Uterus (tissue), 4 donors: Measurements from ENCODE around the gene ATXN2L. TPM values are rescaled to one million over a fixed set of nuclear protein-coding genes. Genes with fewer than 3 reads are reported as not detected.
"Not testable (repeated sequence)": the region's sequence is repeated elsewhere in the genome, so short reads cannot be mapped to it uniquely, and the experiment has no call there.

Source experiments
- DNase-seq, 2 donors: peaks; one replicate each; pipeline ENCODE4 v3.0.0-alpha.2; 2019 to 2020
- H3K27ac ChIP-seq, 2 donors: fragments of 200-600 bp; sonication (generic); 1 replicate in 1 of 2; 2 replicates in 1 of 2; pipeline ENCODE4 v1.5.1; 2016 to 2018
- H3K27me3 ChIP-seq, 2 donors: fragments of 200-600 bp; sonication (generic); one replicate each; pipeline ENCODE4 v1.5.1; 2018 to 2019; ENCODE audit warnings: control low read depth in 1 of 2
- H3K36me3 ChIP-seq, 2 donors: fragments of 200-600 bp; sonication (generic); one replicate each; pipeline ENCODE4 v1.5.1; 2019; ENCODE audit warnings: control low read depth in 1 of 2
- H3K4me1 ChIP-seq, 2 donors: fragments of 200-600 bp; sonication (generic); one replicate each; pipeline ENCODE4 v1.5.1; 2018 to 2019; ENCODE audit warnings: control low read depth in 1 of 2
- H3K4me3 ChIP-seq, 2 donors: fragments of 200-600 bp; sonication (generic); 1 replicate in 1 of 2; 2 replicates in 1 of 2; pipeline ENCODE4 v1.5.1; 2018 to 2019; ENCODE audit warnings: mild to moderate bottlenecking in 1 of 2
- H3K9me3 ChIP-seq, 2 donors: fragments of 200-600 bp; sonication (generic); one replicate each; pipeline ENCODE4 v1.5.1; 2019; ENCODE audit warnings: control low read depth in 1 of 2
- CTCF ChIP-seq, 4 experiments: fragments of 200-600 bp in 2 of 4; fragments of 450-650 bp in 2 of 4; sonication (generic) in 2 of 4; IDR thresholded peaks; one replicate each; pipeline ENCODE4 v1.5.1; 2016 to 2019; ENCODE audit warnings: antibody characterized with exemption in 4 of 4, mild to moderate bottlenecking in 2 of 4, moderate library complexity in 1 of 4
- POLR2A ChIP-seq, 2 donors: fragments of 450-650 bp; IDR thresholded peaks; one replicate each; pipeline ENCODE4 v1.6.1; 2016; ENCODE audit warnings: antibody characterized with exemption in 2 of 2, mild to moderate bottlenecking in 1 of 2, moderate library complexity in 1 of 2
- intact Hi-C: fragments of 100-400 bp; cut with DNase I; formaldehyde crosslinking; loops from one replicate; pipeline ENCODE4 v1.15.1; 2023; ENCODE audit warnings: low total_unique reads
- total RNA-seq, 4 donors: library from RNA; depleted of rRNA in 3 of 4; stranded (reverse); fragments of >200 nt in 3 of 4; gene quantifications; one replicate each; pipeline versions ENCODE4 v1.1.0 to v1.2.4, GENCODE V29; 2014 to 2023
- donor health status: DM: yes; HTN: yes; CAD: no.

ATXN2L gene
- total RNA-seq, 4 donors from 2014 or later = 7.2 to 130 (median 35.0) TPM

GRCh38 chr16:28880589-28880915 is 57.8 kb downstream of the ATXN2L start:
- H3K4me3 ChIP-seq = no peak overlapping the region
- no peaks in the 10 kb centered on the region for H3K27me3 ChIP-seq
- H3K9me3 ChIP-seq = no peaks in the 10 kb centered on the region
- peaks cover 0 to 10% of the 10 kb centered on the region in 2 donors for H3K4me1 ChIP-seq
- no peaks in the 10 kb centered on the region for H3K36me3 ChIP-seq
- DNase-seq = no peak
- H3K27ac ChIP-seq = no peak overlapping the region
- TF ChIP-seq POLR2A (IDR thresholded peaks at IDR 0.05) (no peak), CTCF (IDR thresholded peaks at IDR 0.05) (no peak)
- intact Hi-C loops = no loop called here

- intact Hi-C loops = no loop called here
- no peaks in the 10 kb centered on the region for H3K27me3 ChIP-seq
- DNase-seq = no peak
- H3K4me1 ChIP-seq = peaks cover 0 to 10% of the 10 kb centered on the region in 2 donors
- H3K4me3 ChIP-seq = no peak overlapping the region
- no peaks in the 10 kb centered on the region for H3K9me3 ChIP-seq
- TF ChIP-seq CTCF (IDR thresholded peaks at IDR 0.05) = no peak
- TF ChIP-seq POLR2A (IDR thresholded peaks at IDR 0.05) = no peak
- no peak overlapping the region for H3K27ac ChIP-seq
- H3K36me3 ChIP-seq = no peaks in the 10 kb centered on the region
Observed at GRCh38 chr16:28880955-28881354, 58.2 kb downstream of the ATXN2L start.

- intact Hi-C loops, H3K9me3 ChIP-seq, DNase-seq, H3K36me3 ChIP-seq, H3K4me3 ChIP-seq, H3K27me3 ChIP-seq, H3K27ac ChIP-seq: not testable (repeated sequence)
- H3K4me1 ChIP-seq = peaks cover 0 to 10% of the 10 kb centered on the region in 2 donors
Observed at GRCh38 chr16:28881565-28881964, 58.8 kb downstream of the ATXN2L start.

- intact Hi-C loops = no loop called here
- TF ChIP-seq POLR2A (IDR thresholded peaks at IDR 0.05) = no peak
- no peak for TF ChIP-seq CTCF (IDR thresholded peaks at IDR 0.05)
- DNase-seq = no peak
- Histone ChIP-seq H3K9me3 (no peaks in the 10 kb centered on the region), H3K4me3 (no peak overlapping the region), H3K27me3 (no peaks in the 10 kb centered on the region), H3K4me1 (peaks cover 0 to 10% of the 10 kb centered on the region in 2 donors), H3K36me3 (no peaks in the 10 kb centered on the region), H3K27ac (no peak overlapping the region)
Observed at GRCh38 chr16:28882551-28883160, 59.9 kb downstream of the ATXN2L start.

GRCh38 chr16:28883221-28883996 is 60.6 kb downstream of the ATXN2L start:
- no peak overlapping the region for H3K27ac ChIP-seq
- no peak for TF ChIP-seq POLR2A (IDR thresholded peaks at IDR 0.05)
- intact Hi-C loops = no loop called here
- H3K4me1 ChIP-seq = peaks cover 0 to 10% of the 10 kb centered on the region in 2 donors
- no peaks in the 10 kb centered on the region for H3K27me3 ChIP-seq
- H3K4me3 ChIP-seq = no peak overlapping the region
- no peak for DNase-seq
- no peaks in the 10 kb centered on the region for H3K36me3 ChIP-seq
- no peaks in the 10 kb centered on the region for H3K9me3 ChIP-seq

- peaks cover 0 to 9% of the 10 kb centered on the region in 2 donors for H3K4me1 ChIP-seq
- no peak overlapping the region for H3K27ac ChIP-seq
- H3K4me3 ChIP-seq = no peak overlapping the region
- no peaks in the 10 kb centered on the region for H3K9me3 ChIP-seq
- H3K36me3 ChIP-seq = no peaks in the 10 kb centered on the region
- no peaks in the 10 kb centered on the region for H3K27me3 ChIP-seq
- no peak for TF ChIP-seq POLR2A (IDR thresholded peaks at IDR 0.05)
- TF ChIP-seq CTCF (IDR thresholded peaks at IDR 0.05) = no peak
- intact Hi-C loops = no loop called here
- DNase-seq = no peak
Observed at GRCh38 chr16:28884045-28884444, 61.2 kb downstream of the ATXN2L start.
